ENCODE data around the gene MNAT1.

GRCh38 chr14:60974090-60974651 is 239.6 kb downstream of the MNAT1 start:
- no peak for TF ChIP-seq TFAM (CRISPR knock-in tag; conservative IDR thresholded peaks at IDR 0.05)
- TF ChIP-seq DACH1 (IDR thresholded peaks at IDR 0.05; ENCODE audit: partially characterized antibody): no peak
- no peak for TF ChIP-seq CTCF (IDR thresholded peaks at IDR 0.05 in 2 of 3, conservative IDR thresholded peaks at IDR 0.05 in 1 of 3; ENCODE audit: insufficient read depth in 2 of 3, low read depth in 1 of 3, low read length in 3 of 3)

Data from K562 (cell line).